ENCODE data around the gene RAD51D.
"Not testable (repeated sequence)": the region's sequence is repeated elsewhere in the genome, so short reads cannot be mapped to it uniquely, and the experiment has no call there.

GRCh38 chr17:35090707-35091106, 29.0 kb downstream of the RAD51D start:
- TF ChIP-seq CTCF (IDR thresholded peaks at IDR 0.05; ENCODE audit: borderline replicate concordance, extremely low read depth, low read length, poor library complexity, severe bottlenecking); EZH2 (IDR thresholded peaks at IDR 0.05; ENCODE audit: borderline replicate concordance, low read depth, low read length, severe bottlenecking): not testable (repeated sequence)

Measured in DND-41 (cell line).